Measurements from ENCODE around the gene RAP1A.

Gene RAP1A

GRCh38 chr1:111723871-111724270 lies 104.3 kb downstream of the RAP1A start:
- TF ChIP-seq FOXP2 (optimal IDR thresholded peaks at IDR 0.05; ENCODE audit: control extremely low read depth, extremely low read length, insufficient read depth) (no peak), EZH2 (IDR thresholded peaks at IDR 0.05) (no peak), POLR2AphosphoS5 (IDR thresholded peaks at IDR 0.05; ENCODE audit: borderline replicate concordance, low read depth, low read length) (no peak)
- DNase-seq (ENCODE audit: low read depth, low spot score) = no peak
- Histone ChIP-seq H3K9ac (ENCODE audit: insufficient read length) (no peak overlapping the region), H3K9me3 (ENCODE audit: low read depth, low read length) (no peaks in the 10 kb centered on the region), H3K36me3 (ENCODE audit: insufficient read depth, low read length) (no peaks in the 10 kb centered on the region), H3K27ac (no peak overlapping the region), H3K4me3 (no peak overlapping the region)

GRCh38 chr1:111725192-111725591 lies 105.6 kb downstream of the RAP1A start:
- Histone ChIP-seq H3K4me3 (no peak overlapping the region), H3K36me3 (ENCODE audit: insufficient read depth, low read length) (no peaks in the 10 kb centered on the region), H3K9me3 (ENCODE audit: low read depth, low read length) (no peaks in the 10 kb centered on the region), H3K9ac (ENCODE audit: insufficient read length) (no peak overlapping the region), H3K27ac (no peak overlapping the region)
- TF ChIP-seq FOXP2 (optimal IDR thresholded peaks at IDR 0.05; ENCODE audit: control extremely low read depth, extremely low read length, insufficient read depth) (no peak), EZH2 (IDR thresholded peaks at IDR 0.05) (no peak), POLR2AphosphoS5 (IDR thresholded peaks at IDR 0.05; ENCODE audit: borderline replicate concordance, low read depth, low read length) (no peak)
- DNase-seq (ENCODE audit: low read depth, low spot score) = no peak

GRCh38 chr1:111727056-111727455 lies 107.5 kb downstream of the RAP1A start:
- Histone ChIP-seq H3K36me3 (ENCODE audit: insufficient read depth, low read length) (no peaks in the 10 kb centered on the region), H3K9me3 (ENCODE audit: low read depth, low read length) (no peaks in the 10 kb centered on the region), H3K27ac (no peak overlapping the region), H3K4me3 (no peak overlapping the region), H3K9ac (ENCODE audit: insufficient read length) (no peak overlapping the region)
- DNase-seq (ENCODE audit: low read depth, low spot score) = no peak
- TF ChIP-seq EZH2 (IDR thresholded peaks at IDR 0.05) (no peak), POLR2AphosphoS5 (IDR thresholded peaks at IDR 0.05; ENCODE audit: borderline replicate concordance, low read depth, low read length) (no peak), FOXP2 (optimal IDR thresholded peaks at IDR 0.05; ENCODE audit: control extremely low read depth, extremely low read length, insufficient read depth) (no peak)

GRCh38 chr1:111729271-111729921 lies 109.8 kb downstream of the RAP1A start:
- no peaks in the 10 kb centered on the region for H3K36me3 ChIP-seq (ENCODE audit: insufficient read depth, low read length)

GRCh38 chr1:111729946-111730681 lies 110.5 kb downstream of the RAP1A start:
- no peaks in the 10 kb centered on the region for H3K36me3 ChIP-seq (ENCODE audit: insufficient read depth, low read length)
- H3K9ac ChIP-seq (ENCODE audit: insufficient read length) = no peak overlapping the region
- no peaks in the 10 kb centered on the region for H3K9me3 ChIP-seq (ENCODE audit: low read depth, low read length)
- H3K27ac ChIP-seq = no peak overlapping the region
- TF ChIP-seq EZH2 (IDR thresholded peaks at IDR 0.05) (no peak), FOXP2 (optimal IDR thresholded peaks at IDR 0.05; ENCODE audit: control extremely low read depth, extremely low read length, insufficient read depth) (no peak), POLR2AphosphoS5 (IDR thresholded peaks at IDR 0.05; ENCODE audit: borderline replicate concordance, low read depth, low read length) (no peak)
- DNase-seq (ENCODE audit: low read depth, low spot score) = no peak
- no peak overlapping the region for H3K4me3 ChIP-seq

More at GRCh38 chr1:111729271-111729921, 109.8 kb downstream of the RAP1A start:
- Histone ChIP-seq H3K9me3 (ENCODE audit: low read depth, low read length) (no peaks in the 10 kb centered on the region), H3K4me3 (no peak overlapping the region), H3K27ac (no peak overlapping the region), H3K9ac (ENCODE audit: insufficient read length) (no peak overlapping the region)
- DNase-seq (ENCODE audit: low read depth, low spot score) = no peak
- TF ChIP-seq FOXP2 (optimal IDR thresholded peaks at IDR 0.05; ENCODE audit: control extremely low read depth, extremely low read length, insufficient read depth) (no peak), EZH2 (IDR thresholded peaks at IDR 0.05) (no peak), POLR2AphosphoS5 (IDR thresholded peaks at IDR 0.05; ENCODE audit: borderline replicate concordance, low read depth, low read length) (no peak)

- no peaks in the 10 kb centered on the region for H3K36me3 ChIP-seq (ENCODE audit: insufficient read depth, low read length)
- DNase-seq (ENCODE audit: low read depth, low spot score) = no peak
- H3K9me3 ChIP-seq (ENCODE audit: low read depth, low read length) = no peaks in the 10 kb centered on the region
- no peak overlapping the region for H3K27ac ChIP-seq
- TF ChIP-seq EZH2 (IDR thresholded peaks at IDR 0.05) = no peak
- TF ChIP-seq POLR2AphosphoS5 (IDR thresholded peaks at IDR 0.05; ENCODE audit: borderline replicate concordance, low read depth, low read length) = no peak
- TF ChIP-seq FOXP2 (optimal IDR thresholded peaks at IDR 0.05; ENCODE audit: control extremely low read depth, extremely low read length, insufficient read depth) = no peak
- no peak overlapping the region for H3K4me3 ChIP-seq
- no peak overlapping the region for H3K9ac ChIP-seq (ENCODE audit: insufficient read length)
These were observed 111.1 kb downstream of the RAP1A start for GRCh38 chr1:111730706-111731105.

- no peak for TF ChIP-seq FOXP2 (optimal IDR thresholded peaks at IDR 0.05; ENCODE audit: control extremely low read depth, extremely low read length, insufficient read depth)
- TF ChIP-seq EZH2 (IDR thresholded peaks at IDR 0.05) = no peak
- Histone ChIP-seq H3K4me3 (no peak overlapping the region), H3K9ac (ENCODE audit: insufficient read length) (no peak overlapping the region), H3K9me3 (ENCODE audit: low read depth, low read length) (no peaks in the 10 kb centered on the region), H3K27ac (no peak overlapping the region), H3K36me3 (ENCODE audit: insufficient read depth, low read length) (no peaks in the 10 kb centered on the region)
- no peak for DNase-seq (ENCODE audit: low read depth, low spot score)
These were observed 112.4 kb downstream of the RAP1A start for GRCh38 chr1:111731956-111732355.

GRCh38 chr1:111732718-111733117 lies 113.1 kb downstream of the RAP1A start:
- Histone ChIP-seq H3K9ac (ENCODE audit: insufficient read length) (no peak overlapping the region), H3K4me3 (no peak overlapping the region), H3K36me3 (ENCODE audit: insufficient read depth, low read length) (no peaks in the 10 kb centered on the region), H3K9me3 (ENCODE audit: low read depth, low read length) (no peaks in the 10 kb centered on the region), H3K27ac (no peak overlapping the region)
- no peak for DNase-seq (ENCODE audit: low read depth, low spot score)
- TF ChIP-seq EZH2 (IDR thresholded peaks at IDR 0.05) (no peak), FOXP2 (optimal IDR thresholded peaks at IDR 0.05; ENCODE audit: control extremely low read depth, extremely low read length, insufficient read depth) (no peak), POLR2AphosphoS5 (IDR thresholded peaks at IDR 0.05; ENCODE audit: borderline replicate concordance, low read depth, low read length) (no peak)
